ENCODE results near the gene PLCZ1.
A peak's percentile ranks its signal among the peaks of the same experiment; 100 is the strongest.

PLCZ1 gene

GRCh38 chr12:18752280-18752920 lies 14.6 kb upstream of the PLCZ1 start:
- H3K4me3 ChIP-seq (replicated peaks; ENCODE audit: low read depth, low read length) = no peak overlapping the region
- no peak for TF ChIP-seq CTCF (IDR thresholded peaks at IDR 0.05; ENCODE audit: low read length, missing control alignments)
- peak; percentile 90 for DNase-seq (ENCODE audit: low read depth)

- no peak for TF ChIP-seq CTCF (IDR thresholded peaks at IDR 0.05; ENCODE audit: low read length, missing control alignments)
- H3K4me3 ChIP-seq (replicated peaks; ENCODE audit: low read depth, low read length) = no peak overlapping the region
- no peak for DNase-seq (ENCODE audit: low read depth)
Measured at GRCh38 chr12:18751866-18752265, 14.1 kb upstream of the PLCZ1 start.

- peak; percentile 38 for DNase-seq (ENCODE audit: low read depth)
- no peak for TF ChIP-seq CTCF (IDR thresholded peaks at IDR 0.05; ENCODE audit: low read length, missing control alignments)
- H3K4me3 ChIP-seq (replicated peaks; ENCODE audit: low read depth, low read length) = no peak overlapping the region
Measured at GRCh38 chr12:18750085-18750484, 12.3 kb upstream of the PLCZ1 start.

- DNase-seq (ENCODE audit: low read depth) = no peak
- H3K4me3 ChIP-seq (replicated peaks; ENCODE audit: low read depth, low read length) = no peak overlapping the region
- no peak for TF ChIP-seq CTCF (IDR thresholded peaks at IDR 0.05; ENCODE audit: low read length, missing control alignments)
Measured at GRCh38 chr12:18749386-18749957, 11.7 kb upstream of the PLCZ1 start.

GRCh38 chr12:18747895-18748294 lies 10.1 kb upstream of the PLCZ1 start:
- no peak overlapping the region for H3K4me3 ChIP-seq (replicated peaks; ENCODE audit: low read depth, low read length)

GRCh38 chr12:18731156-18731555 lies 6.7 kb downstream of the PLCZ1 start:
- no peak for TF ChIP-seq CTCF (IDR thresholded peaks at IDR 0.05; ENCODE audit: low read length, missing control alignments)
- no peak for DNase-seq (ENCODE audit: low read depth)
- H3K4me3 ChIP-seq (replicated peaks; ENCODE audit: low read depth, low read length) = no peak overlapping the region

More at GRCh38 chr12:18747895-18748294, 10.1 kb upstream of the PLCZ1 start:
- peak; percentile 91 for DNase-seq (ENCODE audit: low read depth)
- no peak for TF ChIP-seq CTCF (IDR thresholded peaks at IDR 0.05; ENCODE audit: low read length, missing control alignments)

- DNase-seq (ENCODE audit: low read depth) = peak; percentile 79
Measured at GRCh38 chr12:18723752-18724151, 14.1 kb downstream of the PLCZ1 start.

More at GRCh38 chr12:18723752-18724151, 14.1 kb downstream of the PLCZ1 start:
- no peak overlapping the region for H3K4me3 ChIP-seq (replicated peaks; ENCODE audit: low read depth, low read length)
- TF ChIP-seq CTCF (IDR thresholded peaks at IDR 0.05; ENCODE audit: low read length, missing control alignments) = no peak
